Activated CD4-positive, alpha-beta T cell treated with anti-CD3 and anti-CD28 coated beads for 24 hours (primary cell): ENCODE measurements around the gene TEDC1.

ENCODE experiments used
- DNase-seq, 2 donors: peaks; one replicate each; pipeline ENCODE4 v3.0.0-alpha.2; 2020; ENCODE audit warnings: low read depth in 2 of 2

The TEDC1 gene, protein sequence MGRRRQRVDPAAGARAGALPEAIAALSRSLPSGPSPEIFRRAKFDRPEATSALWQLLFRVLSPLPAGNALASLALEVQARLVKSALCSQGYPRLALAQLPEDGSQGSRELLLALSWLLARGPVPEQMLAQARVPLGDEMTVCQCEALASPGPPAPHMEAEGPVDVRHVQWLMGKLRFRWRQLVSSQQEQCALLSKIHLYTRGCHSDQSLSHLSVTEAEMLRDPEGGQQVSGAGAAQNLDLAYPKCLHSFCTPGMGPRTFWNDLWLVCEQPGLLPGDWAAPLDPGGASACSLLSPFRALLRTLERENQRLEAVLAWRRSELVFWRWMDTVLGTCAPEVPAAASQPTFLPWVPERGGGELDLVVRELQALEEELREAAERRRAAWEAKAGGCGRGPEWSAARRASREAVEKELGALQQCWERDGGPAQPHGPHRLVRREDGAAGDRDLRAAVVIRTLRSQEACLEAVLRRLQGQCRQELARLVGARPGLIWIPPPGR

GRCh38 chr14:105490572-105491365, at the start of gene TEDC1:
TSS of gene TEDC1 (plus strand) at chr14:105491246. CDS start at chr14:105491376, 130 bp downstream.
- DNase-seq = peak; percentile 96 to 97

- DNase-seq = no peak
These were observed 48.9 kb upstream of the TEDC1 start for GRCh38 chr14:105442125-105442524.

DNA sequence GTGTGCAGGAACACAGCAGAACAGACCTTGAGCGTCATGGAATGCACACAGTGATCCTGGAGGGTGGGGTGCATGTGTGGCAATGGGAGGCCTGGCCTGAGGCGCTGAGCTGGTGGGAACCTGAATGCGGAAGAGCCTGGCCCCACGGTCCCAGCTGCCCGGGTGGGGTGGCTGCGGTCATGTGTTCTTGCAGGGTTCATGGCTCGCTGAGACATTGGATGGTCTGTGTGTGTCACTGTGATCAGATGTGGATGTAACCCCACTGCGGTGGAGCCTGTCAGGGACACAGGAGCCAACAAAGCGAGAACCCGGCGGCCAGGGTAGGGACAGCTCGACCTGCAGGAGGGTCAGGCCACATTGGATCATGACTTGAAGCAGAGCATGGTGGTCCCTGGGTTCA, 48.2 kb upstream of the TEDC1 start:
- no peak for DNase-seq

- DNase-seq = no peak
These were observed 46.2 kb upstream of the TEDC1 start for GRCh38 chr14:105444859-105445258.

DNA sequence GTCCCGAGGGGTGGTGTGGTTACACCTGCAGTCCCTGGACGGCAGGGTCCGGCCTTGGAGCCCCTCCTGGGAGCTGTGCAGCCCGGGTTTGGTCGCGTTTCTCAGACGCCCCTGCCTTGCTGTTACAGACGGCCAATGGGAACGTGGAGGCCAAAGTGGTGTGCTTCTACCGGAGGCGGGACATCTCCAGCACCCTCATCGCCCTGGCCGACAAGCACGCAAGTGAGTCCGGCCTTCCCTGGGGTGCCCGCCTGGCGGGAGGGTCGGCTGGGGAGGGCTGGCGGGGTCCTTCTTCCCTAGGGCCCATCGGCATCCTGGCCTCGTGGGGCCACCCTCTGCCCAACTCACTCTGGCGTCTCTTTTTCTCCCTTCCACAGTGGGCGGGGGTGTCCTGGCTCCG, 45.8 kb upstream of the TEDC1 start:
- DNase-seq = no peak

- DNase-seq = no peak
These were observed 44.9 kb upstream of the TEDC1 start for GRCh38 chr14:105445901-105446845.

GRCh38 chr14:105446971-105447370, 44.1 kb upstream of the TEDC1 start:
- no peak for DNase-seq

DNA sequence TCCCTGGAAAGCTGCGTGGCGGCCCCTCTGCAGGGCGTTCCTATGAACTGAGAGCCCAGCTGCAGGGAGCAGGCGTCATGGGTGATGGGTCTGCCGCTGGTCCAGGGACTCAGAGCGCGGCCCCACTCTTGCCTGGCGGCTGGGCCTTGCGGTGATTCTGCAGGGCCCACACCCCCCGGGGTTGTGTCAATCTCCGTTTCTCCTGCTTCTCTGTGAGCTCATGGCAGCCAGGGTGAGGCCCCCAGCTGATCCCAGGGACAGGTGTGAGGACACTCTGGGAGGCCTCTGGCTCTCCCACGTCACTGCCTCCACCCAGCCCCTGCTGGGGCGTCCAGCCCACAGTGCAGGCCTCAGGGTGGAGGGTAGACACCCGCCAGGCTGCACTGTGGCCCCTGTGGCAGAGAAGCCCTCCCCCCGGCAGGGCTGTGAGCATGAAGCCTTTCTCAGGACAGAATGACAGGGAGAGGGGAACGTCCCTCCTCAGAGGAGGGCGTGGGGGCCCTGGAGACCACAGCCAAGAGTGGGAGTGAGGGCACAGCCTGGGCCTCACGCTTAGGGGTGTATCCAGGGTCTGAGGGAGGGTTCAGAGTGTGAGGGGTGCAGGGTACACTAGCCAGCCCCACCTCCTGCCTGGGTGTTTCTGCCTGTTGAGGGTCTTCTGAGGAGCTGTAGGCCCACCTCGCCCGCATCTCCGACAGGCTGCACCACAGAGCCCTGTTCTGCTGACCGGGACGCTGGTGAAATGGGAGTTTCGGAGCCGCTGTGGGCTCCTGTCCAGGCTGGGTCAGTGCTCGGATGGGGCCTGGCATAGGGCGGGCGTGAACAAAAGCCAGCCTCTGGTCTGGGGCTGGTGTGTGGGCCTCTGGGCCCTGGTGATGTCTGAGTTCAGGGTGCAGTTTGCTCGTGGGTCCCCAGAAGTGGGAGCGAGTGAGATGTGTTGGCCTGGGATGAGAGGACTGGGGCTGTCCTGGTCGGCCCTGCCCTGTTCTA, 43.1 kb upstream of the TEDC1 start:
- no peak for DNase-seq

DNA sequence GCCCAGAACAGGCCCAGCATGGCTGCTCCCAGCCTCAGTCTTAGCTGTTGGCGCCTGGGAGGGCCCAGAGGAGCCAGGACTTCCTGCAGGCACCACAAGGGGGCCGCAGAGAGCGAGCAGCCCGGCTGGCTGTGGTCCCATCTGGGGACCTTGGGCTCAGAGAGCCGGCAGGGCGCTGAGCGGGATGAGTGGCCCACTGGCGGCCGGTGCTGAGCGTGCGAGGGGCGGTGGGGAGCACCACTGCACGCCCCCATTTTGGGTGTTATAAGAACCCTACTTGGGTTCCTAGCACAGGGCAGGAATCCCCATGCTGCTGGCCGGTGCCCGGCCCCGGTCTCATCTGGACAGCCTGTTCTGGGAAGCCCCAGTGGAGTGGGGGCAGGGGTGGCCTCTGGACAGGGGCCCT, 42.3 kb upstream of the TEDC1 start:
- peak; percentile 34 to 49 for DNase-seq

GRCh38 chr14:105449276-105450122, 41.5 kb upstream of the TEDC1 start:
- no peak for DNase-seq

DNA sequence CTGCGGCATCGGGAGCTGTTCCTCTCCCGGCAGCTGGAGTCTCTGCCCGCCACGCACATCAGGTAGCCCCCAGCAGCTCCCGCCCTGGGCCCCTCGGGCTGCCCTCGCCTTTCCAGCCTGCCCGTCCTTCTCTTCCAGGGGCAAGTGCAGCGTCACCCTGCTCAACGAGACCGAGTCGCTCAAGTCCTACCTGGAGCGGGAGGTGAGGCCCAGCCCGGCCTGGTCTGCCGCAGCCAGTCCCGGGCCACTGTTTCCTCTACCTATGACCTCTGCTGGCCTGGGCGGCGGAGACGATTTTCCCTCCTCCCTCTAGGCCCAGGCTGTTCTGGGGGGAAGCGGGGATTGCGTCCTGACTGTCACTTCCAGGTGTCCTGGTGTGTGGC, 40.9 kb upstream of the TEDC1 start:
- no peak for DNase-seq

GRCh38 chr14:105450864-105451720, 40.0 kb upstream of the TEDC1 start:
- DNase-seq = no peak

DNA sequence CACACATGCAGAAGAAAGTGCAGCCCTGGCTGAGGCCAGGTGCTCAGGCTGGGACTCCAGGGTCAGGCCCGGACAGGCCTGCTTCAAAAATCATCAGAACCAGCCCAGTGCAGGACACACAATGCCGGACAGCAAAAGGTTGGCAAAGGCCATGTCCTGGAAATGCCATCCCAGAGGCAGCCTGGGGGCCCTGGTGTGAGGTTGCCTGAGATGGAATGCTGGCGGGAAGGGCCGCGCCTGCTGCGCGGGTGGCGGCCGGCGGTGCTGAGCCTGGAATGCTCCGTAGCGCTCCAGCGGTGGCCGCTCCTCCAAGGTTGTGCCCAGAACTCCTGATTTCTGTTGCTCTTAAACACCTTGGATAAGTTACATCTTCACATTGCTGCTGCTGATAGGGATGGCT, 38.1 kb upstream of the TEDC1 start:
- no peak for DNase-seq

- DNase-seq = no peak
These were observed 37.2 kb upstream of the TEDC1 start for GRCh38 chr14:105453847-105454246.

DNA sequence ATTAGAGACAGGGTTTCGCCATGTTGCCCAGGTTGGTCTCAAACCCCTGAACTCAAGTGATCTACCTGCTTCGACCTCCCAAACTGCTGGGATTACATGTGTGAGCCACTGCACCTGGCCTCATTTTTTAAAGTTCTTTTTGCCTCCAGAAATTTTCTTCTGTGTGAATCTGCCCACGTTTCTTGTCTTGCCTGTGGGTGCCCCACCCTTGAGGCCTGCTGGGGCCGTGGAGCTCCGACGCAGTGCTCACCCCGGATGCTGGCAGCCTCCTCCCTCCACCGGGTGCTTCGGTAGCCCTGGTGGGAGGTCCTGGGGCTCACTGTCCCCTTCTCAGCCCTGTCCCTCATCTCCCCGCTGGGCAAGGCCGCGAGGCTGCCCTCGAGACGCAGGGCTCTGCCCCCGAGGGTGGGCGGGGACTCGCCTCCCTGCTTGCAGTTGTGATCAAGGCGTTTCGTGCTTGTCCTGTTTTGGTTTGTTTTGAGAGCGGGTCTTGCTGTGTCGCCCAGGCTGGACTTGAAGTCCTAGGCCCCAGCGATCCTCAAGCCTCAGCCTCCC, 35.9 kb upstream of the TEDC1 start:
- no peak for DNase-seq

DNA sequence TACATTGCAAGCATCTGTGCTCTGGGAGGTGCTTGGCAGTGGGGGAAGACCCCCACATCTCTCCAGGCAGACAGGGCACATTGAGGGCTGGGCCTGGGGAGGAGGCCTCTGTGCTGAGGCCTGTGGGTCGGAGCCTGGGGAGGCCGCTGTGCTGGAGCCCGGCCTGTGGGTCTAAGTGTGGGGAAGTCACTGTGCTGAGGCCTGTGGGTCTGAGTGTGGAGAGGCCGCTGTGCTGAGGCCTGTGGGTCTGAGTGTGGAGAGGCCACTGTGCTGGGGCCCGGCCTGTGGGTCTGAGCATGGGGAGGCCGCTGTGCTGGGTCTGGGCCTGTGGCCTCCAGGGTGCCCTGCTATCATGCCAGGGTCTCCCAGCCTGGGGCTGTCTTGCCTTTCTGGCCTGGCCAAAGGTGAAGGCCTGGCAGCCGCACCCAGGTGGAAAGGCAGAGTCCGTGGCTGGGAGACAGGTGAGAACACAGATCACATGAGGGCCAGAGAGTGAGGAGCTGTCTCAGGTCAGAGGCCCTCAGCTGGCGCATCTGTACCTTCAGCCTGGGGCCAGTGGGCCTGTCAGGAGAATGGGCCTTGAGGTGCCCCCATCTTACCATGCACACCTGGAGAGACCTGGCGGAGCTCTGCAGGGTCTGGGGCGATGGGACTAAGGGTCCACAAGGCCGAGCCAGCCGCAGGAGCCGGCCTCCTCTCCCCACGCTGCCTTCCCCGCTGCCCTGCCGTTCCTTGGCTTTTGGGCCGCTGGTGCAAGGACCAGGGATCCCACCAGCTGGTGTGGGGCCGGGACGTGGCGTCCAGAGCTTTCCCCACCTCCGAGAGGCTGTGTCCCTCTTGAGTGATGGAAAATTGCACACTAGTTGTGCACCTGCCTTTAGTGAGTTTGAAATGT, 35.0 kb upstream of the TEDC1 start:
- DNase-seq = no peak
